K562 (cell line): ENCODE measurements around the gene GSS. TPM values are rescaled to one million over a fixed set of nuclear protein-coding genes. Genes with fewer than 3 reads are reported as not detected.
A peak's percentile ranks its signal among the peaks of the same experiment; 100 is the strongest.

Experiments
- BRCA1 ChIP-seq, 2 experiments: fragments of 450-650 bp in 1 of 2; sonication (generic) in 1 of 2; formaldehyde crosslinking in 1 of 2; IDR thresholded peaks; 2 replicates each; pipeline versions ENCODE4 v1.5.0 to v1.6.1; 2017 to 2020; ENCODE audit warnings: mild to moderate bottlenecking in 1 of 2, missing genetic modification reagents in 1 of 2
- BRF1 ChIP-seq: IDR thresholded peaks from 3 replicates; pipeline ENCODE4 v1.6.1; 2011; ENCODE audit warnings: borderline replicate concordance, mild to moderate bottlenecking; ENCODE audit not compliant: insufficient read length; ENCODE audit errors: extremely low read depth
- C11orf30 ChIP-seq: fragments of 450-650 bp; IDR thresholded peaks from 2 replicates; pipeline ENCODE4 v1.6.1; 2016; ENCODE audit warnings: low read depth, mild to moderate bottlenecking
- CHD2 ChIP-seq: IDR thresholded peaks from 2 replicates; pipeline ENCODE4 v1.6.1; 2011; ENCODE audit warnings: low read depth, low read length
- HSF4 ChIP-seq: fragments of 250-450 bp; sonication (Bioruptor Pico); IDR thresholded peaks from 2 replicates; pipeline ENCODE4 v2.1.2; 2022; ENCODE audit warnings: mild to moderate bottlenecking, moderate library complexity, borderline replicate concordance
- KDM1A ChIP-seq, 2 experiments: fragments of 450-650 bp; IDR thresholded peaks; 2 replicates each; pipeline ENCODE4 v1.6.1; 2016; ENCODE audit warnings: mild to moderate bottlenecking in 2 of 2
- KLF1 ChIP-seq: fragments of 450-650 bp; IDR thresholded peaks from 2 replicates; pipeline ENCODE4 v1.6.1; 2016; ENCODE audit warnings: missing genetic modification characterization, missing compliant biosample characterization
- MAFF ChIP-seq: IDR thresholded peaks from 2 replicates; pipeline ENCODE4 v1.6.1; 2012; ENCODE audit warnings: low read length, improper control_type of control experiment
- MED1 ChIP-seq: sonication (generic); formaldehyde crosslinking; IDR thresholded peaks from 2 replicates; pipeline ENCODE4 v1.8.1; 2023; ENCODE audit warnings: missing genetic modification reagents, borderline replicate concordance
- NFXL1 ChIP-seq: fragments of 450-650 bp; formaldehyde crosslinking; IDR thresholded peaks from 2 replicates; pipeline ENCODE4 v1.4.0; 2021; ENCODE audit warnings: mild to moderate bottlenecking
- NFYB ChIP-seq: IDR thresholded peaks from 2 replicates; pipeline ENCODE4 v1.6.1; 2011; ENCODE audit warnings: mild to moderate bottlenecking, moderate library complexity; ENCODE audit not compliant: insufficient read length; ENCODE audit errors: extremely low read depth
- PCBP2 ChIP-seq: fragments of 200-400 bp; formaldehyde crosslinking; IDR thresholded peaks from 2 replicates; pipeline ENCODE4 v1.6.1; 2018; ENCODE audit warnings: low read length, low read depth, mild to moderate bottlenecking, moderate library complexity; ENCODE audit not compliant: poor library complexity, severe bottlenecking
- POLR2G ChIP-seq: fragments of 200-400 bp; formaldehyde crosslinking; IDR thresholded peaks from 2 replicates; pipeline ENCODE4 v1.6.1; 2017; ENCODE audit warnings: low read depth, mild to moderate bottlenecking, antibody characterized with exemption, low read length, moderate library complexity
- PRMT5 ChIP-seq: sonication (generic); formaldehyde crosslinking; IDR thresholded peaks from 2 replicates; pipeline ENCODE4 v1.5.0; 2020; ENCODE audit warnings: missing genetic modification reagents
- PURB ChIP-seq: sonication (generic); formaldehyde crosslinking; IDR thresholded peaks from 2 replicates; pipeline ENCODE4 v1.9.0; 2021; ENCODE audit warnings: low read depth, mild to moderate bottlenecking, missing genetic modification reagents
- RERE ChIP-seq: sonication (generic); formaldehyde crosslinking; IDR thresholded peaks from 2 replicates; pipeline ENCODE4 v1.8.0; 2023; ENCODE audit warnings: missing genetic modification reagents, mild to moderate bottlenecking, borderline replicate concordance
- XRCC4 ChIP-seq: IDR thresholded peaks from one replicate; pipeline ENCODE4 v1.6.1; 2011; ENCODE audit not compliant: insufficient read depth, insufficient read length; ENCODE audit errors: extremely low read depth
- ZFP36 ChIP-seq: fragments of 150-350 bp; IDR thresholded peaks from 2 replicates; pipeline ENCODE4 v1.6.1; 2018; ENCODE audit warnings: low read length, low read depth; ENCODE audit not compliant: partially characterized antibody
- ZNF217 ChIP-seq: sonication (generic); formaldehyde crosslinking; IDR thresholded peaks from 2 replicates; pipeline ENCODE4 v1.8.0; 2022; ENCODE audit warnings: mild to moderate bottlenecking, missing genetic modification reagents
- ZNF280A ChIP-seq: fragments of 450-650 bp; IDR thresholded peaks from 2 replicates; pipeline ENCODE4 v1.6.1; 2018; ENCODE audit warnings: mild to moderate bottlenecking, low read depth; ENCODE audit not compliant: partially characterized antibody
- ZNF551 ChIP-seq: fragments of 250-450 bp; sonication (Bioruptor Pico); IDR thresholded peaks from 2 replicates; pipeline ENCODE4 v1.5.0; 2021; ENCODE audit warnings: mild to moderate bottlenecking, moderate library complexity
- ZNF57 ChIP-seq: fragments of 450-650 bp; formaldehyde crosslinking; IDR thresholded peaks from 2 replicates; pipeline ENCODE4 v1.4.0; 2020; ENCODE audit warnings: mild to moderate bottlenecking, moderate library complexity
- ZNF695 ChIP-seq: fragments of 450-650 bp; formaldehyde crosslinking; IDR thresholded peaks from 2 replicates; pipeline ENCODE4 v1.4.0; 2020; ENCODE audit warnings: mild to moderate bottlenecking, moderate library complexity
- ZNF785 ChIP-seq: fragments of 250-450 bp; sonication (Bioruptor Pico); IDR thresholded peaks from 2 replicates; pipeline ENCODE4 v1.4.0; 2020; ENCODE audit warnings: mild to moderate bottlenecking
- polyA plus RNA-seq, 8 experiments: library from polyadenylated mRNA; depleted of rRNA in 4 of 8; stranded (reverse) in 5 of 8; unstranded in 3 of 8; fragments of >200 nt; fragmentation: Nextera tagmentation in 2 of 8; fragmentation: Illumina TruSeq in 1 of 8; extraction: Ambion mirVana in 2 of 8; extraction: Trizol in 1 of 8; gene quantifications; 2 replicates each; pipeline versions ENCODE4 v1.2.1 to v1.2.3, GENCODE V29; 2011 to 2014; ENCODE audit warnings: inconsistent platforms in 1 of 8, missing spikeins in 1 of 8
- total RNA-seq, 7 experiments: library from RNA; depleted of rRNA in 6 of 7; stranded (reverse); fragments of >200 nt in 6 of 7; fragmentation: Illumina TruSeq in 2 of 7; extraction: Trizol in 2 of 7; gene quantifications; 2 replicates each; pipeline versions ENCODE4 v1.2.1 to v1.2.3, GENCODE V29; 2011 to 2021; ENCODE audit warnings: low replicate concordance in 1 of 7

The GSS gene
- total and polyA plus RNA-seq, 9 of the 15 experiments (the other 6 are each of a cell fraction or from before 2014, with no cell fraction given) = 18.4 to 165 (median 89.4) TPM

- TF ChIP-seq RERE (CRISPR knock-in tag) (no peak), MAFF (peak; percentile 72; the same call in 1 of the 2 replicates), NFXL1 (CRISPR knock-in tag) (no peak), ZNF551 (CRISPR knock-in tag) (no peak), BRF1 (no peak), POLR2G (no peak), HSF4 (CRISPR knock-in tag) (no peak; the same call in 1 of the 2 replicates), ZNF57 (CRISPR knock-in tag) (no peak), NFYB (no peak), C11orf30 (peak; percentile 78), PURB (CRISPR knock-in tag) (no peak), MED1 (no peak), PCBP2 (no peak), CHD2 (no peak), ZNF280A (no peak), ZNF695 (CRISPR knock-in tag) (no peak), ZNF217 (no peak), ZFP36 (no peak), KDM1A (IDR thresholded peaks at IDR 0.05) (peak; percentile 79 to 83), KLF1 (no peak), PRMT5 (CRISPR knock-in tag) (no peak), ZNF785 (CRISPR knock-in tag) (no peak), XRCC4 (no peak), BRCA1 (IDR thresholded peaks at IDR 0.05) (no peak), BRCA1 (CRISPR knock-in tag; IDR thresholded peaks at IDR 0.05) (no peak)
Observed at GRCh38 chr20:34888468-34888867, 67.1 kb downstream of the GSS start (continued).
